NCI-H1436 treated with DMSO at 0.1 percent for 48 hours (cell line): ENCODE measurements around the gene PFAS.
"Not testable (repeated sequence)": the region's sequence is repeated elsewhere in the genome, so short reads cannot be mapped to it uniquely, and the experiment has no call there.

Experiments
- DNase-seq: peaks from one replicate; lab custom pipeline; 2025; lab: John Stamatoyannopoulos, UW

PFAS gene, protein sequence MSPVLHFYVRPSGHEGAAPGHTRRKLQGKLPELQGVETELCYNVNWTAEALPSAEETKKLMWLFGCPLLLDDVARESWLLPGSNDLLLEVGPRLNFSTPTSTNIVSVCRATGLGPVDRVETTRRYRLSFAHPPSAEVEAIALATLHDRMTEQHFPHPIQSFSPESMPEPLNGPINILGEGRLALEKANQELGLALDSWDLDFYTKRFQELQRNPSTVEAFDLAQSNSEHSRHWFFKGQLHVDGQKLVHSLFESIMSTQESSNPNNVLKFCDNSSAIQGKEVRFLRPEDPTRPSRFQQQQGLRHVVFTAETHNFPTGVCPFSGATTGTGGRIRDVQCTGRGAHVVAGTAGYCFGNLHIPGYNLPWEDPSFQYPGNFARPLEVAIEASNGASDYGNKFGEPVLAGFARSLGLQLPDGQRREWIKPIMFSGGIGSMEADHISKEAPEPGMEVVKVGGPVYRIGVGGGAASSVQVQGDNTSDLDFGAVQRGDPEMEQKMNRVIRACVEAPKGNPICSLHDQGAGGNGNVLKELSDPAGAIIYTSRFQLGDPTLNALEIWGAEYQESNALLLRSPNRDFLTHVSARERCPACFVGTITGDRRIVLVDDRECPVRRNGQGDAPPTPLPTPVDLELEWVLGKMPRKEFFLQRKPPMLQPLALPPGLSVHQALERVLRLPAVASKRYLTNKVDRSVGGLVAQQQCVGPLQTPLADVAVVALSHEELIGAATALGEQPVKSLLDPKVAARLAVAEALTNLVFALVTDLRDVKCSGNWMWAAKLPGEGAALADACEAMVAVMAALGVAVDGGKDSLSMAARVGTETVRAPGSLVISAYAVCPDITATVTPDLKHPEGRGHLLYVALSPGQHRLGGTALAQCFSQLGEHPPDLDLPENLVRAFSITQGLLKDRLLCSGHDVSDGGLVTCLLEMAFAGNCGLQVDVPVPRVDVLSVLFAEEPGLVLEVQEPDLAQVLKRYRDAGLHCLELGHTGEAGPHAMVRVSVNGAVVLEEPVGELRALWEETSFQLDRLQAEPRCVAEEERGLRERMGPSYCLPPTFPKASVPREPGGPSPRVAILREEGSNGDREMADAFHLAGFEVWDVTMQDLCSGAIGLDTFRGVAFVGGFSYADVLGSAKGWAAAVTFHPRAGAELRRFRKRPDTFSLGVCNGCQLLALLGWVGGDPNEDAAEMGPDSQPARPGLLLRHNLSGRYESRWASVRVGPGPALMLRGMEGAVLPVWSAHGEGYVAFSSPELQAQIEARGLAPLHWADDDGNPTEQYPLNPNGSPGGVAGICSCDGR (N-terminal part only)

DNA sequence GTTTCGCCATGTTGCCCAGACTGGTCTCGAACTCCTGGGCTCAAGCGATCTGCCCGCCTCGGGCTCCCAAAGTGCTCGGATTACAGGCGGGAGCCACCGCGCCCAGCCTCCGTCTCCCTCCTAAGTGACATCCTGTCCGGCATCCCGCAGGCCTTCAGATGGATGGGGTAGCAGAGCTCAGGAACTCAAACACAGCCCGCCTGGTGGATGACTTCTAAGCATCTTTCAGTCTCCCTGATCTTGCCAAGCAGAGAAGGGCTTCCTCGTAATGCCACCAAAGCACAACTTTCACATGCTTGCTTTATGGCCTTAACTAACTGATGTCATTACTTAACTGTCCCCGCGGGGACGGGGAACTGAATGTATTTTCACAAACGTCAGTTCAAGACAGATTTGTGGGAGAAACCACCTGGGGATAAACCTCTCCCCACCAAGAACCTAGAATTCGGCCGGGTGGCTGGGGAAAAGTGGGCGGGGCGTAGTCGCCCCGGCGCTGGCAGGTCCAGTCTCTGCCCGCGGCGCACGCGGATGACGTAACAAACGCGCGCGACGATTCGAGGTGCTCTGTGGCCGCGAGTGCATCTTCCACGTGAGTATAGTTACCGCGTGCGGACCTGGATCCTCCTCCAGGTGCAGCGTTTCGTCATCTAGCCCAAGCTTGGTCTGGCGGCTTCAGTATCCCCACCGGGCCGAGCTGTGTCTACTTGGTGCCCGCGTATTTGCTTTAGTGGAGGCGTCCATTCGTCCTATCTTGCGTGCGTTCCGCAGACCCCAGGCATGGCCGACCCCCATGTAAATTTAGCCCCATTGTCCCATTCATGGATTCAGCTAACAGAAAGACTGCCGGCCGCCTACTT lies at the start of gene PFAS:
Gene PFAS (plus strand): TSS at position 539 of the 857 bp plus-strand sequence. CDS start 4,649 bp downstream, outside the sequence.
- DNase-seq: peak; percentile 59

GRCh38 chr17:8204761-8205555 lies 44.1 kb upstream of the PFAS start:
- DNase-seq: no peak

- no peak for DNase-seq
Measured at GRCh38 chr17:8206536-8206935, 42.6 kb upstream of the PFAS start.

GRCh38 chr17:8209907-8210760 lies 39.0 kb upstream of the PFAS start, which contains the start of gene AURKB:
TSS of gene AURKB (minus strand) at chr17:8210575. CDS start at chr17:8210224, 351 bp downstream.
- DNase-seq: peak; percentile 70

GRCh38 chr17:8210761-8211458 lies 38.2 kb upstream of the PFAS start:
- DNase-seq: no peak

DNA sequence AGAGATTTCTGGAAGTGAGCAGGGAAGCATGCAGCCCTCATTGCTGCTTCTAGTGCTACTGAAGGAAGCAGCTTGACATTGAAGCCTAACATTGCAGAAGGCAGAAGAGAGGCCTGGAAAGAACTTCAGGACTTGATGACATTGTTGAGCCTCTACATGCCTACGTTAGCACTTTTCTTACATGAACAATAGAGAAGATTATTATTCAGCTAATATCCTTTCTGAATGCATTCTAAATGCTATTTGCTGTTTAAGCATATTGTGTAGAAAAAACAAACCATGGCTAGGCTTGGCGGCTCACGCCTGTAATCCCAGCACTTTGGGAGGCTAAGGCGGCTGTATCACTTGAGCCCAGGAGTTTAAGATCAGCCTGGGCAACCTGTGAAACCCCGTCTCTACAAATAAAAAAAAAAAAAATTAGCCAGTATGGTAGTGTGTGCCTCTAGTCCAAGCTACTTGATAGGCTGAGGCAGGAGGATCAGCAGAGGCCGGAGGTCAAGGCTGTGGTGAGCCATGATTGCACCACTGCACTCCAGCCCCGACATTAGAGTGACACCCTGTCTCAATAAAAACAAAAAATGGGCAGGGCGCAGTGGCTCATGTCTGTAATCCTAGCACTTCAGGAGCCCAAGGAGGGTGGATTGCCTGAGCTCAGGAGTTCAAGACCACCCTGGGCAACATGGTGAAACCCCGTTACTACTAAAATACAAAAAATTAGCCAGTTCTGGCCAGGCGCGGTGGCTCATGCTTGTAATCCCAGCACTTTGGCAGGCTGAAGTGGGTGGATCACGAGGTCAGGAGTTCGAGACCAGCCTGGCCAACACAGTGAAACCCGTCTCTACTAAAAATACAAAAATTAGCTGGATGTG lies 36.5 kb upstream of the PFAS start:
- DNase-seq: no peak

DNA sequence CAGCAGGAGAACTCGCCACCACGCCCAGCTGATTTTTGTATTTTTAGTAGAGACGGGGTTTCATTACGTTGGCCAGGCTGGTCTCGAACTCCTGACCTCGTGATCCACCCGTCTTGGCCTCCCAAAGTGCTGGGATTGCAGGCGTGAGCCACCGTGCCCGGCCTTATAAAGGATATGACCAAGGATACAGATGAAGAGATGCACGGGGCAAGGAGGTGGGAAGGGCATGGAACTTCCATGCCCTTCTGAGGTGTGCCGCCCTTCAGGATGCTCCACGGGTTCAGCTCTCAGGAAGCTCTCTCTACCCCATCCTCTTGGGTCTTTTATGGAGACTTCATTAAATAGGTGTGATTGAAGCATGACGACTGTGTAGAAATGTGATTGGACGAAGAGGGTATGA lies 35.1 kb upstream of the PFAS start:
- DNase-seq: not testable (repeated sequence)

- peak; percentile 74 for DNase-seq
Measured at GRCh38 chr17:8220783-8221662, 28.1 kb upstream of the PFAS start.

DNA sequence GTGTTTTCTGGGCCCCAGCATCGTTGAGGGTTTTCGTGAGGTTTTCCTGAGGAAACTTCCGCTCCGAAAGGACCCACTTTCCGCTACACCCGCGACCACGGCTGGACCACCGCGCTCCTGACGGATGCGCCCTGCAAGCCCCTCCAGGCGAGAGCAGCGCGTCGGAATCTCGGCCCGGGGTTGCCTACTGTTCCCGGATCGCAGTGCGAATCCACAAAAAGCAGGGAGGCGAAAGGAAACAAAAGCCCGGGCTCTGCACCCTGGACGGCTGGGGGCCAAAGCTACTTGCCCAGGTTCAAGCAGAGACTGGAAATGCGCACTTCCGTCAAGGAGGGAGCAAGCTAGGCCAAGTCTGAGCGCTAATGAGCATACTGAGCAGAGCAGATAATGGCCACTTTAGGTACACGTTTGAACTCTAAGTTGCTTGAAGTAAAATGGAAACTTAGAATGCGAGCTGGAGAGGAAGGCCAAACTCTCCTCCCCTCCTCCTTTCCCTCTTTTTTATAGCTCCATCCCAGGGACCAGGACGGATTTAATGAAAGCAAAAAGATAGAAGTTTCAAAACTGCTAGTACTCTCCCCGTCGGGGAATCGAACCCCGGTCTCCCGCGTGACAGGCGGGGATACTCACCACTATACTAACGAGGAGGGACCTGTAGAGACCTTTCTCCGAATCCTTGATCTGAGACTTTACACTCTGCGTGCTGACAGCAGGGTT lies 27.3 kb upstream of the PFAS start:
- no peak for DNase-seq

GRCh38 chr17:8222380-8222629 lies 26.8 kb upstream of the PFAS start:
- peak; percentile 53 for DNase-seq

DNA sequence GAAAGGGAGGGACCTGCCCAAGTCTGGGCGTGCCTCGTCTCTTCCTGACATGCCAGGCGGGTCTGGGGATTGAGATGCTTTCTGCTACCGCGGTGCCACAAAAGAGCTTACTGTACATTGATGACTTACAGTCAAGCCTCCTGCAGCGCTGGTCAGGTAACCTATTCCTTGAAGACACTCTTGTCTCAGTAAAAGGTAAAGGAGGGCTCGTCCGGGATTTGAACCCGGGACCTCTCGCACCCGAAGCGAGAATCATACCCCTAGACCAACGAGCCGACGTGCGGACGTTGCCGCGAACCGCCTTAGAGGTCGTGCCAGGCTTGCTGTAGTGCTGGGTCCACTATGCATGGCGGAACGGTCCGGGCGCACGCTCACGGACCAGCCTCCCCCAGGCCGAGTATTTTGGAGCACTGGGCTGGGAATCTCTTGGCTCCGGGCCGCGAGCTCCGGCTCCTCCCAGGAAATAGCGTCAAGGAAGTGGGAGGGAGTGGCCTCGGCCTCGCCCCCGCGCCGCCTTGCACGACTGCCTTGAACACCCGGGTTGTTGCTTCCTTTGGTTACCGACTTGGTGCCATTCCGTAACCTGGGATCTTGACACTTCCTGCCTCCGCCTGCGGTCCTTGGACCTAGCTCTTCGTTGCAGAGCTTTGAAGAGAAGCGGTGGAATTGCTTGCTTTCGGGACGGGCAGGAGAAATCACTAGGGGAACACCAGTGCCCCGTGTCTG lies 26.3 kb upstream of the PFAS start:
- DNase-seq: peak; percentile 53

- DNase-seq: peak; percentile 12
Measured at GRCh38 chr17:8223356-8224126, 25.5 kb upstream of the PFAS start.

DNA sequence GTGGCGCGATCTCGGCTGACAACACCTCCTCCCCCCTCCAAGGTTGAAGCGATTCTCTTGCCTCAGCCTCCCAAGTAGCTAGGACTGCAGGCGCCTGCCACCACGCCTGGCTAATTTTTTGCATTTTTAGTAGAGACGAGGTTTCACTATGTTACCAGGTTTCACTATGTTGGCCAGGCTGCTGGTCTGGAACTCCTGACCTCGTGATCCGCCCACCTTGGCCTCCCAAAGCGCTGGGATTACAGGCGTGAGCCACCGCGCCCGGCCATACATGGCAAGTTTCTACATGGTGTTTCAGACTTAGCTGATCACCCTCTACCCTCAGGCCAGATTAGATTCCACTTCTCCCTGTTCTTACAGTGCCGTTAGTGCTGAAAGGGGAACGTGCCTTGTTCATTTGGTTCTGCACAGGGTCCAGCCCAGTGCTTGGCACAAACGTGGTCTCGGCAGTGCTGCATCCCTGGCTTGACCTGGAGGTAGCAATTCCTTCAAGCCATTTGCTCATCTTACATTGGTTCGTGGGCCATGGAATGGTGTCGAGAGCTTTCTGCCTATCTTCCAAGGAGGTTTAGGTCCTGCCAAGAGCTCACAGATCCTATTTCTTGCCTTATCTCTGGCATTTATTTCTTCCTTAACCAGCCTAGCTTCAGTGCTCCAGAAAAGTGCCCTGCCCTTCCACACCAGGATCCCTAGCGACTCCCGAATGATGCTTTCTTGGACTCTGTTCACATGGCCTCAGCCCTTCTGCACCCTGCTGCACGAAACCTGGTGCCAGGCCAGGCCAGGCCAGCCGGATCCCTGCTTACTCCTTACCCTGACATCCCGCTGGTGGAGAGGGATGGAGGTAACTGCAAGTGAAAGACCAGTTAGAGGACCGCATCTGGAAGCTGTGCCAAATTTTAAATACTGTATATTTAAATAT lies 23.9 kb upstream of the PFAS start:
- DNase-seq: no peak
